Right lobe of liver (tissue), 4 donors: ENCODE data around the gene LSM14A.

Experiments
- POLR2A ChIP-seq: fragments of 450-650 bp; IDR thresholded peaks from one replicate; pipeline ENCODE4 v1.6.1; 2017; ENCODE audit warnings: antibody characterized with exemption, mild to moderate bottlenecking
- TF ChIP-seq, protein P1 (sequence below), 4 donors: fragments of 200-600 bp in 3 of 4; fragments of 450-650 bp in 1 of 4; IDR thresholded peaks; one replicate each; pipeline versions ENCODE4 v1.5.1 to v1.8.0; 2016 to 2022; ENCODE audit warnings: antibody characterized with exemption in 4 of 4, mild to moderate bottlenecking in 2 of 4
- donor health status: DM: no; HTN: no; CAD: no.
- donor health status: DM: no; HTN: no; CAD: no.
- donor health status: DM: no; HTN: yes; CAD: no.

- TF ChIP-seq, protein P1, sequence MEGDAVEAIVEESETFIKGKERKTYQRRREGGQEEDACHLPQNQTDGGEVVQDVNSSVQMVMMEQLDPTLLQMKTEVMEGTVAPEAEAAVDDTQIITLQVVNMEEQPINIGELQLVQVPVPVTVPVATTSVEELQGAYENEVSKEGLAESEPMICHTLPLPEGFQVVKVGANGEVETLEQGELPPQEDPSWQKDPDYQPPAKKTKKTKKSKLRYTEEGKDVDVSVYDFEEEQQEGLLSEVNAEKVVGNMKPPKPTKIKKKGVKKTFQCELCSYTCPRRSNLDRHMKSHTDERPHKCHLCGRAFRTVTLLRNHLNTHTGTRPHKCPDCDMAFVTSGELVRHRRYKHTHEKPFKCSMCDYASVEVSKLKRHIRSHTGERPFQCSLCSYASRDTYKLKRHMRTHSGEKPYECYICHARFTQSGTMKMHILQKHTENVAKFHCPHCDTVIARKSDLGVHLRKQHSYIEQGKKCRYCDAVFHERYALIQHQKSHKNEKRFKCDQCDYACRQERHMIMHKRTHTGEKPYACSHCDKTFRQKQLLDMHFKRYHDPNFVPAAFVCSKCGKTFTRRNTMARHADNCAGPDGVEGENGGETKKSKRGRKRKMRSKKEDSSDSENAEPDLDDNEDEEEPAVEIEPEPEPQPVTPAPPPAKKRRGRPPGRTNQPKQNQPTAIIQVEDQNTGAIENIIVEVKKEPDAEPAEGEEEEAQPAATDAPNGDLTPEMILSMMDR (IDR thresholded peaks at IDR 0.05): no peak
- TF ChIP-seq POLR2A: no peak
Observed at GRCh38 chr19:34149873-34150272, 22.4 kb upstream of the LSM14A start.
